ENCODE results near the gene STEAP3. TPM values are rescaled to one million over a fixed set of nuclear protein-coding genes. Genes with fewer than 3 reads are reported as not detected.
A peak's percentile ranks its signal among the peaks of the same experiment; 100 is the strongest.

The STEAP3 gene
- polyA plus RNA-seq, 2 of the 4 experiments (the other 2 are of a cell fraction), result 23.5 to 30.2 TPM

GRCh38 chr2:119229716-119230115 lies 6.1 kb downstream of the STEAP3 start:
- CTCF ChIA-PET, result interaction anchor here (1.0 to 1.2 kb wide), 2 partner anchors 35 to 36 kb away, joined by 3 read pairs; no protein-coding TSS in a partner anchor

DNA sequence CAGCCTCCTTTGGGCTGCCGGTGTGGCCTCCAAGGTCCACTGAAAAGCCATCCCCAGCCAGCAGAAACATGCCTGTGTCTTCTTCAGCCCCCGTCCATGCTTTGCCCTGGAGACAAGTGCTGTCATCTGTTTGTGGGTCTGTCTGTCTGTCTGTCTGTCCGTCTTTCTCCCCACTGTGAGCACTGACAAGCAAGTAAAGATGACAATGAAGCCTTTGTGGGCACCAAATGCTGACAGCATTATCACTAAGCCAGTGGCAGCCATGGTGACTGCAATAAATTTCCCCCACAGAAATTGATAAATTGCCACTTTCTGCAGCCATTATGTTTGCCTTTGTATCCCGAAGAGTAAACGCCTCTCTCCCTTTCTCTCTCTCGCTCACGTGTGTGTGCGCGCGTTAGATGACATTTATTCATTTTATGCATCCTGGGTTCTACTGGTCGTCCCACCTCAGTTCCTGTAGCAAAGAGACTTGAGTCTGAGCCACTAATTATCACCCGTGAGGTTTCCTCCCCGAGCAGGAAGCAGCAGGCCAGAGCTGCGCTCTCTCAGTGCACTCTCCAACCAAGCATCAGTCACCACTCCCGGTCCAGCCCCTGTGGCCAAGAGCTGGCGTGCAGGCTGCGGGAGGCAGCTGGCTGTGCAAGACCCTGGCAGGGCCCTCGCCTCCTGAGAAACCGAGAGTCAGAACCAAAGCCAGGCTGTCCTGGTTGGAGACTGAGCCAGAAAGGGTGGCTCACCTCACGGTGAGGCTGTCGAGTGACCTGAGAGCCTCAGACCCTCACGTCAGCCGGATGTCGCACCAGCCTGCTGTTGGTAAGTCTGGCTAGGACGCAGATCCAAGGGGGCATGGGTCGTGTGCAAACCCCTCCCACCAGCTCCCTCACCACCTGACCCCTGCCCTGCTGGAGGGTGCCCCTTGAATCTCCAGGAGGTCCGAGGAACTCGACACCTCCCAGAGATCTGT lies 6.9 kb downstream of the STEAP3 start:
- ATAC-seq (no peak), FAIRE-seq (no peak), DNase-seq (ENCODE audit: low read depth in 1 of 2, low spot score in 1 of 2) (no peak)
- CTCF ChIA-PET, result interaction anchor here (1.5 to 2.9 kb wide), 2 partner anchors 34 to 61 kb away, joined by 8 to 15 read pairs; no protein-coding TSS in a partner anchor
- H3K4me2 ChIP-seq, result no peak overlapping the region
- H3K27ac ChIP-seq, result no peak overlapping the region; a peak in 1 of 6 replicates
- POLR2A ChIA-PET, result no interaction called here
- H3K4me1 ChIP-seq, result peaks cover 6% of the 10 kb centered on the region; the same call in 1 of the 3 replicates
- WGBS (ENCODE audit: missing lambda C conversion rate), result 89% methylated on average over 16 of the region's 28 CpGs
- H3K4me3 ChIP-seq, result no peak overlapping the region
- H3K9me3 ChIP-seq, result no peaks in the 10 kb centered on the region
- no peak for TF ChIP-seq RFX5 (IDR thresholded peaks at IDR 0.05)
- no peak for TF ChIP-seq ZC3H11A (IDR thresholded peaks at IDR 0.05)
- no peak for TF ChIP-seq HOXA7 (CRISPR knock-in tag; IDR thresholded peaks at IDR 0.05)
- no peak for TF ChIP-seq ZSCAN20 (CRISPR knock-in tag; IDR thresholded peaks at IDR 0.05)
- TF ChIP-seq TFCP2L1 (CRISPR knock-in tag; IDR thresholded peaks at IDR 0.05), result no peak
- no peak for TF ChIP-seq MYC (IDR thresholded peaks at IDR 0.05; ENCODE audit: borderline replicate concordance, low read length)
- no peak for TF ChIP-seq MAFK (IDR thresholded peaks at IDR 0.05; ENCODE audit: partially characterized antibody)
- no peak for TF ChIP-seq HES2 (IDR thresholded peaks at IDR 0.05)
- no peak for TF ChIP-seq POLR2AphosphoS2 (conservative IDR thresholded peaks at IDR 0.05; ENCODE audit: low read length)

More at GRCh38 chr2:119229716-119230115, 6.1 kb downstream of the STEAP3 start:
- Histone ChIP-seq H3K9me3 (no peaks in the 10 kb centered on the region), H3K4me3 (no peak overlapping the region), H3K4me1 (peaks cover 11% of the 10 kb centered on the region; the same call in 2 of the 3 replicates), H3K27ac (no peak overlapping the region), H3K4me2 (no peak overlapping the region)
- POLR2A ChIA-PET, result no interaction called here
- DNase-seq (ENCODE audit: low read depth in 1 of 2, low spot score in 1 of 2), result no peak
- ATAC-seq, result no peak
- FAIRE-seq, result no peak
- no peak for TF ChIP-seq CHD4 (IDR thresholded peaks at IDR 0.05; ENCODE audit: borderline replicate concordance)
- TF ChIP-seq CBX8 (IDR thresholded peaks at IDR 0.05), result no peak
- TF ChIP-seq HEYL (CRISPR knock-in tag; IDR thresholded peaks at IDR 0.05), result no peak
- TF ChIP-seq, protein P1, sequence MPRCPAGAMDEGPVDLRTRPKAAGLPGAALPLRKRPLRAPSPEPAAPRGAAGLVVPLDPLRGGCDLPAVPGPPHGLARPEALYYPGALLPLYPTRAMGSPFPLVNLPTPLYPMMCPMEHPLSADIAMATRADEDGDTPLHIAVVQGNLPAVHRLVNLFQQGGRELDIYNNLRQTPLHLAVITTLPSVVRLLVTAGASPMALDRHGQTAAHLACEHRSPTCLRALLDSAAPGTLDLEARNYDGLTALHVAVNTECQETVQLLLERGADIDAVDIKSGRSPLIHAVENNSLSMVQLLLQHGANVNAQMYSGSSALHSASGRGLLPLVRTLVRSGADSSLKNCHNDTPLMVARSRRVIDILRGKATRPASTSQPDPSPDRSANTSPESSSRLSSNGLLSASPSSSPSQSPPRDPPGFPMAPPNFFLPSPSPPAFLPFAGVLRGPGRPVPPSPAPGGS (IDR thresholded peaks at IDR 0.05), result no peak
- TF ChIP-seq CEBPB (IDR thresholded peaks at IDR 0.05), result no peak
- TF ChIP-seq HOXB5 (CRISPR knock-in tag; IDR thresholded peaks at IDR 0.05), result no peak
- TF ChIP-seq POLR2AphosphoS2 (conservative IDR thresholded peaks at IDR 0.05; ENCODE audit: low read length), result no peak
- TF ChIP-seq JUN (IDR thresholded peaks at IDR 0.05), result no peak
- TF ChIP-seq RCOR1 (IDR thresholded peaks at IDR 0.05; ENCODE audit: low read depth, low read length), result no peak
- WGBS (ENCODE audit: missing lambda C conversion rate), result 94% methylated on average over 3 of the region's 3 CpGs

DNA sequence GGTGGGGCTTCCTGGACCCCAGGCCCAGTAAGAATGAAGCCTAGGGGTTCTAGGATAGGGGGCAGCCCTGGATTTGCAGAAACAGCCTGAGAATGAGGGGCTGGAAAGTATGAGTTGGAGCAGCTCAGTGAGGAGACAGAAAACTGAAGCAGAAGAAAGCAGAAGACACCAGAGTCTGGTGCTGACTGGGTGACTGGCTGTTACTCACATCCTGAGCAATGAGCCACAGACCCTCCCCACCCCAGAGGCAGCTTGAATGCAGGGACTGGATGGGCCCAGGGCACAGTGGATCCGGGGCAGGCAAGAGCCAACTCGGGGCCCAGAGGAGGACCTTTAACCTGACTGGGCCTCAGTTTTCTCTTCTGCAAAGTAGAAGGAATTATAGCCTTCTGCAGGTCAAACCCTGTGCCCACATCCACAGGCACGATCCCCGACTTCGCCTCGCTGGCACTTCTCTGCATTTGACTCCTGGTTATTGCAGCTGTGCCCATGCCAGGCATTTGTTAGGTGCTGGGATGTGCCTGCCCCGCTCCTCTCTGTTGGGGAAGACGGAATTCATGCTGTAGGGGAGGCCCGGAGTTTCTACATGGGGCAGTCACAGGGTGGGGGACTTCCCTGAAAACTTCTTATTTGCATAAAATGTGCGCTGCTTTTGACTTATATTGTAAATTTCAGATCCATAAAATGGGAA lies 8.5 kb downstream of the STEAP3 start:
- TF ChIP-seq ESRRA (IDR thresholded peaks at IDR 0.05; ENCODE audit: borderline replicate concordance, low read length), result no peak
- TF ChIP-seq JUNB (IDR thresholded peaks at IDR 0.05), result no peak
- TF ChIP-seq EP300 (IDR thresholded peaks at IDR 0.05), result no peak
- no peak for TF ChIP-seq HDAC2 (IDR thresholded peaks at IDR 0.05)
- no peak for TF ChIP-seq NFE2L2 (conservative IDR thresholded peaks at IDR 0.05; ENCODE audit: low read length)
- TF ChIP-seq POLR2AphosphoS2 (conservative IDR thresholded peaks at IDR 0.05; ENCODE audit: low read length), result no peak
- TF ChIP-seq EHMT2 (IDR thresholded peaks at IDR 0.05; ENCODE audit: low read depth), result no peak
- no peak for TF ChIP-seq MAX (IDR thresholded peaks at IDR 0.05)
- TF ChIP-seq CHD2 (IDR thresholded peaks at IDR 0.05; ENCODE audit: low read length, partially characterized antibody), result no peak
- TF ChIP-seq MAFK (IDR thresholded peaks at IDR 0.05; ENCODE audit: partially characterized antibody), result no peak
- TF ChIP-seq CBX8 (IDR thresholded peaks at IDR 0.05), result no peak
- no peak for TF ChIP-seq ZNF302 (CRISPR knock-in tag; IDR thresholded peaks at IDR 0.05)
- no peak for TF ChIP-seq CTCF (IDR thresholded peaks at IDR 0.05)
- TF ChIP-seq CHD4 (IDR thresholded peaks at IDR 0.05; ENCODE audit: borderline replicate concordance), result no peak
- Histone ChIP-seq H3K9me3 (no peaks in the 10 kb centered on the region), H3K4me3 (no peak overlapping the region), H3K4me2 (no peak overlapping the region), H3K4me1 (peaks cover 6% of the 10 kb centered on the region; the same call in 1 of the 3 replicates), H3K27ac (peak overlapping the region in 1 of 2 experiments; percentile 32; a peak in 1 of 6 replicates)
- 79% methylated on average over 10 of the region's 10 CpGs for WGBS (ENCODE audit: missing lambda C conversion rate)
- DNase-seq (ENCODE audit: low read depth in 1 of 2, low spot score in 1 of 2) (no peak), FAIRE-seq (no peak), ATAC-seq (no peak)
- ChIA-PET CTCF (interaction anchor here (1.0 to 6.2 kb wide), 6 partner anchors 11 to 59 kb away, joined by 3 to 49 read pairs (median 6); no protein-coding TSS in a partner anchor), POLR2A (no interaction called here)

Measured in A549 (cell line).